HG02938 (cell line): ENCODE results near the gene TNFSF8.

Experiments
- ATAC-seq: cut with Tn5 transposase; IDR thresholded peaks from one replicate; pipeline ENCODE4 v1.9.1; 2021; ENCODE audit warnings: mild to moderate bottlenecking, moderate library complexity; ENCODE audit not compliant: unreplicated experiment

TNFSF8 gene

DNA sequence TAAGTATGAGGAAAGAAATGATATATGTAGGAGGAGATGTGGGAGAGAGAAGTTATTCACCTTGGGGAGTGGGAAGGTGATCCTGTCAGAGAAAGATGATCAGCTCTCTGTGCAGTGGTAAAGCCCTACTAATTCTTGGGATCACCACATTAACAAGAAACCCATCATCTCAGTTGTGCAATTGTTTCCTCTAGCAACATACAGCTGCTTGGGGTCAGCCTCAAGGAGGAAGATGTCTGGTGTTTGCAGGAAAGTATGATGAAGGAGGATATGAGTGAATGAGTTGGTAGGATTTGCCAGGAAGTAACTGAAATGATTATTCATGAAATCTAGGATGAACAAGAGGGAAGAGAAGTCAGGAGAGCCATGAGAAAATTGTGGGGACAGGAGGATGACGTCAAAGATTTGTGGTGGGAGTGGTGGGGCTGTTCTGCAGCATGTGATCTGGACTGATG, 50.1 kb downstream of the TNFSF8 start:
- no peak for ATAC-seq

DNA sequence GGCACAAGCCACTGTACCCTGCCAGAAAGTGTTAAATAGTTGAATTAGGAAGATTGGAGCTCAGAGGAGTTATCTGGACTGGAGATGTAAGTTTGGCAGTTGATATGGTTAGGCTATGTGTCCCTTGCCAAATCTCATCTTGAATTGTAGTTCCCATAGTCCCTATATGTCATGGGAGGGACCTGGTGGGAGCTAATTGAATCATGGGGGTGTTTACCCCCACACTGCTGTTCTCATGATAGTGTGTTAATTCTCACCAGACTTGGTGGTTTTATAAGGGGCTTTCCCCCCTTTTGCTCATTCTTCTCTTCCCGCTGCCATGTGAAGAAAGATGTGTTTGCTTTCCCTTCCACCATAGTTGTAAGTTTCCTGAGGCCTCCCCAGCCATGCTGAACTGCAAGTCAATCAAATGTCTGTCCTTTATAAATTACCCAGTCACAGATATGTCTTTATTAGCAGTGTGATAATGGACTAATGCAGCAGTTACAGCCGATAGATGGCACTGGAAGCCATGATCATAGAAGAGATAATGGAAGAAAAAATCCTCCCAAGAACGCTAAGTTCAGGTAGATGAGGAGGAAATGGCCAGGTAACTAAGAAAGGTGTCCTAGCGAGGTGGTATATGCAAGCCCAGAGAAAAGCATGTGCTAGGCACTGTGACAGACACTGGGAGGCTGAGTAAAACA, 51.4 kb downstream of the TNFSF8 start:
- ATAC-seq: no peak

GRCh38 chr9:114869845-114870244, 60.5 kb downstream of the TNFSF8 start:
- no peak for ATAC-seq

DNA sequence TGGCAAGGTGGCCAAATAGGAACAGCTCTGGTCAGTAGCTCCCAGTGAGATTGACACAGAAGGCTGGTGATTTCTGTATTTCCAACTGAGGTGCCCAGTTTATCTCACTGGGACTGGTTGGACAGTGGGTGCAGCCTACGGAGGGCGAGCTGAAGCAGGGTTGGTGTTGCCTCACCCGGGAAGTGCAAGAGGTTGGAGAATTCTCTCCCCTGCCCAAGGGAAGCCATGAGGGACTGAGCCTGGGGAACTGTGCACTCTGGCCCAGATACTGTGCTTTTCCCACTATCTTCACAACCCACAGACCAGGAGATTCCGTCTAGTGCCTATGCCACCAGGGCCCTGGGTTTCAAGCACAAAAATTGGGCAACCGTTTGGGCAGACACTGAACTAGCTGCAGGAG, 61.0 kb downstream of the TNFSF8 start:
- no peak for ATAC-seq

DNA sequence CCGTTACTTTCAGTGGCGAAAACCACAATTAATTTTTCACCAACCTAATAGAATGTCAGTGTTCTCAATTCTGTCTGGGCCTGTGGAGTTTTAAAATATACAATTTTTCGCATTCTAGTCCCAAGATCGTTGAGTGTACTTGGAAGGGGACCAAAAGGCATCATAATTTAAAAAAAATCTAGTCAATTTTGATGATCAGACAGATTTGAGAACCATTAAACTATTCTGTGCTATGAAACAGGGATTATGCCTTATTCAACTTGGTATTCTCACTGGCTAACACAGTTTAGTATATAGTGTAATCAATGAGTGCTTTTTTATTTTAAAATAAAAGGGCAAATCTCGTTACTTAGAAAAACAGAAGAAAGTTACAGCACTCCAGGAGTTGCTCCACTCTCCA, 63.1 kb downstream of the TNFSF8 start:
- ATAC-seq: no peak

DNA sequence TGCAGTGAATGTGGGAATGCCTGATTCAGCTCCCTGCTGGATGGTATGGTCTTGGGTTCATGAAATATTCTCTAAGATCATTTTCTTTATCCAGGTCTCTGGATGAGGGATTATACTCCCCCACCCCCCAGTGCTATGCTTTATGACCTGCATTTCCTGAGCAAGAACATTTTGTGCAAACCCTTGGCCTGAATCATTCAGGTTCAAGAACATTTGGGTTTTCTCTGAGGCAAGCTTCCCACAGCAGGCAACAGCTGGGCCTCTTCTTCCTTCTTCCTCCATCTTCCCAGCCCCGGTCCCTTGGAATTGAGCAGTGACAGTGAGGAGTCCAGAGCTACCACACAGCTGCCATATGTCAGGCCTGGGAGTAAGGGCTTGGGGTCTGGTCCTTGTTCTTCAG, 65.9 kb downstream of the TNFSF8 start:
- no peak for ATAC-seq

GRCh38 chr9:114861922-114862605, 68.3 kb downstream of the TNFSF8 start:
- no peak for ATAC-seq

DNA sequence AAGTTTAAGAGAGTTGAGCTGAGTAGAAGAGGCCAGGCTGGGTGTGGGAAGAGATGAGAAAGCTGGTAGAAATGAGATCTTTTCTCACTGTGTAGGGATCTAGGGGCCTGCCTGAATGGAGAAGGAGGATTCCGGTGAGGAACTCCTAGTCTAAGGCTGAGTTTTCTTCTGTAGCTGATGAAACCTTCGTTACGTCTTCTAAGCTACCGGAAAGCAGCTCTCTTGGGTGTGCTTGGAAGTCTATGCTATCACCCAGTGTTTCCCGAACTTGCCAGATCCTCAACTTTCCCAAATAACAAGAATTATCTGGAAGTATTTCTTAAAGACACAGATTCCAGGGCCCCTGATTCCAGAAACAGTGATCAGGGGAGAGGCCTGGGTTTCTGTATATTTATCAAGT, 69.1 kb downstream of the TNFSF8 start:
- no peak for ATAC-seq

DNA sequence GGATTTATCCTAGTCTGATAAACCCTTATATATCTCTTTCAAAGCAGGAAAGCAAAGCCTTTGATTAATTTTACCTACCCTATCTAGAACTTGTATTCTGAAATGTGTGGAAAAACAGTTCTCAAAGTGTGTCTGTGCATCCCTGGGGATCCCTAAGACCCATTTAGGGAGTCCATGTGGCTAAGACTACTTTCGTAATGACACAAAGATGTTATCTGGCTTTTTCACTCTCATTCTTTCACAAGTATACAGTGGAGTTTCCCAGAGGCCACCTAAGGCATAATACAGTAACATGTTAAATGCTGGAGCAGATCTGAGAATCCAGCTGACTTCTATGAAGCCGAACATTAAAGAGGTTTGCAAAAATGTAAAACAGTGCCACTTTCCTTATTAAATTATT, 70.2 kb downstream of the TNFSF8 start:
- ATAC-seq: no peak

- ATAC-seq: no peak
Observed at GRCh38 chr9:114856942-114857315, 73.5 kb downstream of the TNFSF8 start.

GRCh38 chr9:114856215-114856941, 74.0 kb downstream of the TNFSF8 start:
- ATAC-seq: no peak

DNA sequence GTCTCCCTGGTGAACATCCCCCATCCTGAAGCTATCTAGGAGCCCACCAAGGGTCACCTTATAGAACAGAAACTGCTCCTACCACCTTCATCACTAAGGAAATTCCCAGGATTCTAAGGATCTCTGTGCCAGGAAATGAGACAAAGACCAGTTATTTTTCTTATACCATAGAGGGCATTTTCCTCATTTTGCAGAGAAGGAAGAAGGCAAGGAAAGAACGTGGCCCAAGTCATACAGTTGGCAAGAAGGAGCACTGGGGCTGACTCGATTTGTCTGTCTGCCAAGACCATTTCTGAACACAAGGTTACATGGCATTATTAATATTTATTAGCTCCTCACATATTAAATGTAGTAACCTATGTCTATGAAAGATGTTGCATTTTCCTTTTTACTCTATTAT, 74.9 kb downstream of the TNFSF8 start:
- no peak for ATAC-seq

DNA sequence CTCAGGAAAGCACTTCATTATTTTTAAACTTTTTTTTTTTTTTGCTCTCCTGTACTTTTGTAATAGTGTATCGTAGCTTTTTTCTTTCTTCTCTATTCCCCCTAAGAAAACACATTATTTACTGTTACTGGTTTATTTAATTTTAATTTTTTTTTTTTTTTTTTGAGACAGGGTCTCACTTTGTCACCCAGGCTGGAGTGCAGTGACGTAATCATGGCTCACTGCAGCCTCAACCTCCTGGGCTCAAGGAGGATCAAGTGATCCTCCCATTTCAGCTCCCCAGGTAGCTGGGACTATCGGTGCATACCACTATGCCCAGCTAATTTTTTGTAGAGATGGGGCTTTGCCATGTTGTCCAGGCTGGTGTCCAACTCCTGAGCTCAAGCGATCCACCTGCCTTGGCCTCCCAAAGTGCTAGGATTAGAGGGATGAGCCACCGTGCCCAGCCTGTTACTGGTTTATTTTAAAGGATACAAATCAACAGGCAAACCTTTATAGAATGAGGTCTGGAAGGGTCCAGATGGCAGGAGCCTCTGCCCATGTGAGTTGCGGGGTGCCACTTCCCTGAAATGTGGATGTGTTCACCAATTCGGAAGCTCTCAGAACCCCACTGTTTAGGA, 75.5 kb downstream of the TNFSF8 start:
- no peak for ATAC-seq

DNA sequence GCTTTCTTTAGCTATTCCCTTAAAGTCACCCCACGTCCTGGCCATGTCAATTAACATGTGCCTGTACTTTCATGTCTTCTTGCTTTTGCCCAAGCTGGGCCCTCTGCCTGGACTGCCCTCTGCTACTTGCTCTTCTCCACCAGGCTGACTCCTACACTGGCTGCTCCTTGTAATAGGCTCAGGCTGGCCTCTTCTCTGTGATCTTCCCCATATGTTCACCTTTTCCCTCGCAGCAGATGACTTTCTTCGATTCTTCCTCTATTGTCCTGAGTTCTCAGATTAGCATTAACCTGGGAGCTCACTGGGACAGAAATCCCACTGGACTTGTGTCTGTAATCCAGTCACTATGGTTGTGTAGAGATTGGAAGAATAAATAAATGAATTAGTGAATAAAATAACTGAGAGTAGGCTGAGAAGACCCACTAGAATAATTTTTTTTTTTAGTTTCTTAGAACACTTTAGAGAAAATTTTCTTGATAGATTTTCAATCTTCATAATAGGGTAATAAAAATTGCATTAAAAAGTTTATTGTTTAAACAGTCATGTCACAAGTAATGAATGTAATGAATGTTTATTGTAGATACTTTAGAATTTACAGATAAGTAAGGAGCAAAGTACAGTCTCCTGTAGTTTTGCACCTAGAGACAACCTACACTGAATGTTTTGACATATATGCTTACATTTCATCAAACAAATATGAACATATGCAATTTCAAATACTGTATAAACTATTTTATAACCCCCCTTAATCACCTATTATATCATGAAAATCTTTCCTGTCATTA, 77.1 kb downstream of the TNFSF8 start:
- no peak for ATAC-seq

GRCh38 chr9:114852050-114852594, 78.3 kb downstream of the TNFSF8 start:
- no peak for ATAC-seq

DNA sequence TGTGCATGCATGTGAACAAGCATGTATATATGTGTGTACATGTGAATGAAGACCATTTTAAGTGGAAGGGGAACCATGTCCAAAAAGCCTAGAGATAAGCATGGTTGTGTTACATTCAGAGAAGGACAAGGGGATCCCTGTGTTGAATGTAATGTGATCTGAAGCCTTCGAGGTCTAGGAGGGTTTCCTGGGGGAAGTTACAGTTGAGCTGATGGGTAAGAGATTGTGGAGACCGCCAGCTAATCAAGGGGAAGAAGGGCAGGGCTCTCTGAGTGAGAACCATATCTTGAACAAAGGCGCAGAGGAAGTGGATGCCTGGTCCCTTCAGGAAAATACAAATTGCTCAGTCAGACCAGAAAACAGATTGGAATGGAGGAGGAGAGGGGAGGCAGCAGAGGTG, 79.1 kb downstream of the TNFSF8 start:
- no peak for ATAC-seq
